LNCaP clone FGC (cell line): ENCODE results near the gene SLC7A6.

Experiments used
- DNase-seq: peaks from one replicate; pipeline ENCODE4 v3.0.0-alpha.2; 2011; ENCODE audit warnings: low read depth
- H3K4me3 ChIP-seq: 2 replicates; pipeline ENCODE4 v1.5.1; 2011; ENCODE audit warnings: mild to moderate bottlenecking, low read depth, low read length, control low read depth
- CTCF ChIP-seq: IDR thresholded peaks from 2 replicates; pipeline ENCODE4 v1.5.1; 2012; ENCODE audit warnings: mild to moderate bottlenecking; ENCODE audit not compliant: control insufficient read depth, insufficient read depth; ENCODE audit errors: extremely low read depth

SLC7A6 gene

GRCh38 chr16:68246666-68247065, 17.7 kb upstream of the SLC7A6 start:
- no peak overlapping the region for H3K4me3 ChIP-seq
- no peak for TF ChIP-seq CTCF
- DNase-seq, result no peak

GRCh38 chr16:68247400-68247799, 16.9 kb upstream of the SLC7A6 start:
- DNase-seq, result no peak
- TF ChIP-seq CTCF, result no peak
- H3K4me3 ChIP-seq, result no peak overlapping the region

- TF ChIP-seq CTCF, result no peak
- H3K4me3 ChIP-seq, result no peak overlapping the region
- no peak for DNase-seq
Observed at GRCh38 chr16:68247932-68248331, 16.4 kb upstream of the SLC7A6 start.

- no peak for DNase-seq
- no peak for TF ChIP-seq CTCF
- H3K4me3 ChIP-seq, result no peak overlapping the region
Observed at GRCh38 chr16:68249371-68249770, 15.0 kb upstream of the SLC7A6 start.

GRCh38 chr16:68250951-68251350, 13.4 kb upstream of the SLC7A6 start:
- no peak for TF ChIP-seq CTCF
- DNase-seq, result no peak
- H3K4me3 ChIP-seq, result no peak overlapping the region

GRCh38 chr16:68251832-68252231, 12.5 kb upstream of the SLC7A6 start:
- TF ChIP-seq CTCF, result no peak
- no peak for DNase-seq

GRCh38 chr16:68252383-68252782, 11.9 kb upstream of the SLC7A6 start:
- TF ChIP-seq CTCF, result no peak
- DNase-seq, result no peak
- H3K4me3 ChIP-seq, result no peak overlapping the region

More at GRCh38 chr16:68251832-68252231, 12.5 kb upstream of the SLC7A6 start:
- no peak overlapping the region for H3K4me3 ChIP-seq
